A673 (cell line): ENCODE measurements around the gene TEKTIP1. TPM values are rescaled to one million over a fixed set of nuclear protein-coding genes. Genes with fewer than 3 reads are reported as not detected.

Experiments
- Bru-seq: library from RNA; stranded (reverse); fragments of 400-500 nt; gene quantifications from one replicate; lab custom pipeline; 2021; lab: Mats Ljungman, UMichigan
- BruChase-seq, 2 experiments: library from RNA; stranded (reverse); fragments of 400-500 nt; gene quantifications; one replicate each; lab custom pipeline; 2021; lab: Mats Ljungman, UMichigan
- BruUV-seq: library from RNA; stranded (reverse); fragments of 400-500 nt; replicated peaks from 2 replicates; lab custom pipeline; 2021; lab: Mats Ljungman, UMichigan
- CTCF ChIA-PET: fragments of 300-600 bp; sonication (Branson Sonifier 250); formaldehyde crosslinking; loops from one replicate; lab custom pipeline; 2022; ENCODE audit warnings: antibody characterized with exemption; lab: Charles Lee
- POLR2A ChIA-PET: fragments of 300-600 bp; sonication (Branson Sonifier 250); formaldehyde crosslinking; loops from one replicate; lab custom pipeline; 2022; ENCODE audit warnings: antibody characterized with exemption; ENCODE audit not compliant: low non-redundant PET; lab: Charles Lee
- DNase-seq: peaks from one replicate; pipeline ENCODE4 v3.0.0-alpha.2; 2015; ENCODE audit warnings: low spot score
- H3K27ac ChIP-seq: fragments of 200-600 bp; sonication (generic); 2 replicates; pipeline ENCODE4 v1.5.1; 2016; ENCODE audit warnings: mixed run types, low read depth, mild to moderate bottlenecking, mixed read lengths, antibody characterized with exemption, low read length; ENCODE audit not compliant: poor library complexity, severe bottlenecking
- H3K27me3 ChIP-seq: fragments of 200-600 bp; sonication (generic); replicated peaks from 2 replicates; pipeline ENCODE4 v1.6.1; 2017; ENCODE audit warnings: mixed run types, low read depth, mild to moderate bottlenecking, mixed read lengths, antibody characterized with exemption, low read length; ENCODE audit not compliant: insufficient read depth, poor library complexity
- H3K36me3 ChIP-seq: fragments of 200-600 bp; sonication (generic); 2 replicates; pipeline ENCODE4 v1.6.1; 2016; ENCODE audit warnings: mixed run types, mild to moderate bottlenecking, mixed read lengths, antibody characterized with exemption, low read length; ENCODE audit not compliant: insufficient read depth, poor library complexity, severe bottlenecking
- H3K4me1 ChIP-seq: fragments of 200-600 bp; sonication (generic); 2 replicates; pipeline ENCODE4 v1.6.1; 2017; ENCODE audit warnings: mixed run types, mild to moderate bottlenecking, mixed read lengths, antibody characterized with exemption, low read length; ENCODE audit not compliant: insufficient read depth, poor library complexity, severe bottlenecking
- H3K4me3 ChIP-seq: fragments of 200-600 bp; sonication (generic); 2 replicates; pipeline ENCODE4 v1.5.1; 2016; ENCODE audit warnings: low read depth, mixed run types, mild to moderate bottlenecking, mixed read lengths, low read length; ENCODE audit not compliant: poor library complexity, severe bottlenecking
- H3K9me3 ChIP-seq: fragments of 200-600 bp; sonication (generic); 2 replicates; pipeline ENCODE4 v1.6.1; 2016; ENCODE audit warnings: mixed run types, low read depth, mild to moderate bottlenecking, mixed read lengths, antibody characterized with exemption, low read length; ENCODE audit not compliant: poor library complexity, severe bottlenecking
- CTCF ChIP-seq: fragments of 300-800, 200-600 bp; sonication (generic); conservative IDR thresholded peaks from 2 replicates; pipeline ENCODE4 v1.5.1; 2017; ENCODE audit warnings: low read depth, mild to moderate bottlenecking, antibody characterized with exemption, low read length, moderate library complexity, mixed read lengths
- EZH2 ChIP-seq: fragments of 200-600 bp; sonication (generic); IDR thresholded peaks from 2 replicates; pipeline ENCODE4 v1.6.1; 2017; ENCODE audit warnings: borderline replicate concordance, low read depth, mild to moderate bottlenecking, mixed read lengths, antibody characterized with exemption, low read length; ENCODE audit not compliant: poor library complexity, severe bottlenecking
- intact Hi-C: fragments of 100-400 bp; cut with micrococcal nuclease; formaldehyde crosslinking; loops from one replicate; pipeline ENCODE4 v1.10.0; 2022; ENCODE audit not compliant: unreplicated experiment
- long read RNA-seq: library from polyadenylated mRNA; stranded (forward); transcript quantifications from one replicate; pipeline ENCODE4 v2.0.0, GENCODE V29; 2022
- total RNA-seq: library from RNA; stranded (reverse); gene quantifications from 2 replicates; pipeline ENCODE4 v1.2.3, GENCODE V29; 2021

The TEKTIP1 gene
- total RNA-seq (4.2 and 7.7 TPM in 2 replicates), Bru-seq, nascent RNA (percentile 51 among the genes with signal in this experiment), BruChase-seq, experiment 1, labeled RNA remaining after a 2-hour chase (percentile 60 among the genes with signal in this experiment), BruChase-seq, experiment 2, labeled RNA remaining after a 6-hour chase (percentile 74 among the genes with signal in this experiment)
- long read RNA-seq, partial matches to known transcripts, result 1 of 1 reads
- long read RNA-seq, other reads (novel, unspliced or antisense), result 0 of 1 reads

DNA sequence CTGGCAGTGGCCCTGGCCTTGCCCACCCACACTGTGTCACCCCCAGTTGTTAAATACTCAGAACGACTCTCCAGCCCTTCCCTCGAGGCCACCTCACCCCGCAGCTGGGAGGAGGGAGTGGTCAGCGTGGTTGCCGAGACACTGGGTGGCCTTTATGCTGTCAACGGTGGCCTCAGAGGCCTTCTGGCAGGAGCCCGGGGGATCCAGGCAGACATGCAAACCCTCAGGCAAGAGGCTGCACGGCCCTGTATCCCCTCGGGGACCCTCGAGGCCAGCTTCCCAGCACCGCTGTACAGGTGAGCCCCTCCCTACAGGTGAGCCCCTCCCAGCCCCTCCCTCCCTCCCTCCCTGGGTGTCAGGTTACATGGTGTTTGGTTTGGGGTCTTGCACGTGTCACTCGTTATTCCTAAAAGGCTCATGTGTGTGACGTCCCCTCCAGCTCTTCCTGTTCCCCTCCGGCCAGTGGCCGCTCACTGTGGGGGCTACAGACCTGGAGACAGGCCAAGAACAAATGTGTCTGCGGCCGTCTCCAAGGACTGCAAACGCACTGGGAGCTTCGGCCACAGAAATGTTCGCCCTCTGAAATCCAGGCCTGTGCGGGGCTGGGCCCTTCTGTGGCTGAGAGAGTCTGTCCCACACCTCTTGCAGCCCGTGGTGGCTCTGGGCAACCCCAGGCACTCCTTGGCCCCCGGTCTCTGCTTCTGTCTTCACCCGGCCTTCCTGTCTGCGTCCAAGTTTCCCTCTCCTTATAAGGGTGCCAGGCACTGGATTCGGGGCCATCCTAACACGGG lies at the start of gene TEKTIP1:
TSS of gene TEKTIP1 (plus strand) at position 210 of the 791 bp plus-strand sequence. CDS start at position 214, 4 bp downstream.
- no peaks in the 10 kb centered on the region for H3K27me3 ChIP-seq
- DNase-seq, result no peak
- BruUV-seq, result no TSS peak
- H3K27ac ChIP-seq, result no peak within 1 kb of the TSS
- ChIA-PET CTCF (no interaction called here), POLR2A (no interaction called here)
- H3K9me3 ChIP-seq, result no peaks in the 10 kb centered on the region
- H3K4me1 ChIP-seq, result no peaks in the 10 kb centered on the region
- H3K36me3 ChIP-seq, result peaks cover 41% of the 10 kb centered on the region
- TF ChIP-seq EZH2 (no peak), CTCF (no peak)
- intact Hi-C loops, result no loop called here
- H3K4me3 ChIP-seq, result no peak within 1 kb of the TSS

GRCh38 chr19:3491396-3492119 lies 47.4 kb upstream of the TEKTIP1 start:
- intact Hi-C loops, result no loop called here
- no peaks in the 10 kb centered on the region for H3K4me1 ChIP-seq
- TF ChIP-seq EZH2, result no peak
- no peak for TF ChIP-seq CTCF
- TSS peak; percentile 30 for BruUV-seq
- ChIA-PET CTCF (no interaction called here), POLR2A (no interaction called here)
- no peaks in the 10 kb centered on the region for H3K9me3 ChIP-seq
- peaks cover 27% of the 10 kb centered on the region for H3K36me3 ChIP-seq
- H3K27me3 ChIP-seq, result no peaks in the 10 kb centered on the region
- H3K27ac ChIP-seq, result no peak overlapping the region
- H3K4me3 ChIP-seq, result no peak overlapping the region
- DNase-seq, result no peak

GRCh38 chr19:3492131-3492839 lies 46.7 kb upstream of the TEKTIP1 start:
- no peaks in the 10 kb centered on the region for H3K4me1 ChIP-seq
- no peak overlapping the region for H3K4me3 ChIP-seq
- ChIA-PET POLR2A (no interaction called here), CTCF (no interaction called here)
- TF ChIP-seq CTCF (no peak), EZH2 (no peak)
- no peak for DNase-seq
- no peaks in the 10 kb centered on the region for H3K27me3 ChIP-seq
- BruUV-seq, result no TSS peak
- peaks cover 27% of the 10 kb centered on the region for H3K36me3 ChIP-seq
- H3K27ac ChIP-seq, result no peak overlapping the region
- intact Hi-C loops, result no loop called here
- H3K9me3 ChIP-seq, result no peaks in the 10 kb centered on the region
